Measurements from ENCODE around the gene ENTPD6.

Gene ENTPD6

GRCh38 chr20:25211273-25211672 lies 15.8 kb downstream of the ENTPD6 start:
- no peak for DNase-seq

GRCh38 chr20:25212242-25212641 lies 16.7 kb downstream of the ENTPD6 start:
- DNase-seq, result no peak

- DNase-seq, result no peak
These were observed 18.3 kb downstream of the ENTPD6 start for GRCh38 chr20:25213566-25214425.

- no peak for DNase-seq
These were observed 18.9 kb downstream of the ENTPD6 start for GRCh38 chr20:25214426-25214790.

- no peak for DNase-seq
These were observed 19.3 kb downstream of the ENTPD6 start for GRCh38 chr20:25214819-25215218.

GRCh38 chr20:25215521-25215920 lies 20.0 kb downstream of the ENTPD6 start:
- DNase-seq, result no peak

- no peak for DNase-seq
These were observed 20.9 kb downstream of the ENTPD6 start for GRCh38 chr20:25216199-25216945.

- peak; percentile 8 for DNase-seq
These were observed 21.9 kb downstream of the ENTPD6 start for GRCh38 chr20:25217161-25218108.

GRCh38 chr20:25218109-25218486 lies 22.6 kb downstream of the ENTPD6 start:
- DNase-seq, result no peak

GRCh38 chr20:25218492-25218891 lies 23.0 kb downstream of the ENTPD6 start:
- peak; percentile 13 for DNase-seq

GRCh38 chr20:25219365-25219764 lies 23.9 kb downstream of the ENTPD6 start:
- DNase-seq, result peak; percentile 6

GRCh38 chr20:25220021-25220730 lies 24.7 kb downstream of the ENTPD6 start:
- DNase-seq, result peak; percentile 63

- peak; percentile 17 for DNase-seq
These were observed 25.5 kb downstream of the ENTPD6 start for GRCh38 chr20:25220810-25221591.

GRCh38 chr20:25221592-25222460 lies 26.3 kb downstream of the ENTPD6 start:
- DNase-seq, result peak; percentile 68

GRCh38 chr20:25222461-25223178 lies 27.1 kb downstream of the ENTPD6 start:
- peak; percentile 19 for DNase-seq

- peak; percentile 19 for DNase-seq
These were observed 27.7 kb downstream of the ENTPD6 start for GRCh38 chr20:25223179-25223661.

- peak; percentile 13 for DNase-seq
These were observed 28.5 kb downstream of the ENTPD6 start for GRCh38 chr20:25223765-25224720.

- peak; percentile 13 for DNase-seq
These were observed 29.4 kb downstream of the ENTPD6 start for GRCh38 chr20:25224941-25225340.
